Forelimb muscle (tissue), 1 donor: ENCODE measurements around the gene AGA. TPM values are rescaled to one million over a fixed set of nuclear protein-coding genes. Genes with fewer than 3 reads are reported as not detected.

Experiments
- DNase-seq: peaks from one replicate; pipeline ENCODE4 v3.0.0-alpha.2; 2013; ENCODE audit warnings: low read depth
- polyA plus RNA-seq: library from polyadenylated mRNA; unstranded; fragments of 120-200 nt; gene quantifications from one replicate; pipeline ENCODE4 v1.2.1, GENCODE V29; 2013; ENCODE audit not compliant: insufficient read length

The AGA gene
- polyA plus RNA-seq, 1 donor, result 7.4 TPM

- no peak for DNase-seq
Measured at GRCh38 chr4:177391287-177391686, 51.0 kb downstream of the AGA start.

DNA sequence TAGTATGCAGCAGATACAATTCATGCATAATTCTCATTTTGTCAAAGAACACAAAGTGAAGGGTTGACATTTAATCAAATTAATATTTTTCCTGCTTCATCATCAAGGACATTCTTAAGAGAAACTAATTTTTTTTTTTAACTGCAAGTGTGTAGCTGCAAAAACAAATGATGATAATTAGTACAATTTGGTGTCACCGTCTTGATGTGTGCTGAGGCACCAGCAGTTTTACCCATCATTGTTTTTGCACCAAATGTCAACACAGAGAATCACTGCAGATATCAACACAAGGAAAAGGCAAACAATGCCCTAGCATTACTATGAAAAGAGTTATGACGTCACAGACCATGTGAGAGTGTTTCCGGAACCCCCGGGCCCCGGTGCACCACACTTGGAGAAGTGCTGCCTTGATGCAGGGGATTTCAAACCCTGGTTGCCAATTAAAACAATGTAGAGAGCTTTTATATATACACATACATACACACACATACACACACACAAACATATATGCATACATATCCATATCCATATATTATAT, 55.9 kb downstream of the AGA start:
- no peak for DNase-seq

- DNase-seq, result no peak
Measured at GRCh38 chr4:177385576-177386277, 56.5 kb downstream of the AGA start.

GRCh38 chr4:177384856-177385397, 57.3 kb downstream of the AGA start:
- DNase-seq, result no peak

DNA sequence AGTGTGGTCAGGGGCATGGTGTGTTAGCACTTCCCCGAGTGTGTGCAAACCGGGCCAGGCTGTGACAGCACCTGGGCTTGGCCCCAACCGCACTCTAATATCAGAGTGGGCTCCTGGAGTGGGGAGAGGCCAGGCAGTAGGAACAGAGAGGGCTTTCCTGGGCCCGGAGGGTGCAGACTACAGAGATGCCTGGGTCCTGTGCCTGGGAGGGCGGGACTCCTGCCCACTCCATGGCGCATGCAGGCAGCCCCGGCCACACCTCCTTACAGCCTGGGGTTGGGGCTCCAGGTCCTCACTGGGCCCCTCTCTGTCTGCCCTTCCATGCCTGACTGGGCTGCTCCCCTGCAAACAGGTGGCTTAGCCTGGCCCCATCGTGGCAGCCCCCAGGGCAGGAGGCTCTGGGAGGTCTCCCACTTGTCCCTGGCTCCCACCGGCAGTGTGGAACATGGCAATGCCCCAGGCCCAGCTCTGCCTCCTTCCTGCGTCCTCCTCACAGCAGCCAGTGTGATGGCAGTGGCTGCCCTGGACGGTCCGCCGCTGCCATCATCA, 60.4 kb downstream of the AGA start:
- DNase-seq, result no peak

Other genes starting within 250 kb of the AGA start
- gene NEIL3, start 132.6 kb downstream of the AGA start, polyA plus RNA-seq, result 2.4 TPM